ENCODE measurements around the gene TSHZ3. TPM values are rescaled to one million over a fixed set of nuclear protein-coding genes. Genes with fewer than 3 reads are reported as not detected.
A peak's percentile ranks its signal among the peaks of the same experiment; 100 is the strongest.

TSHZ3 gene
- total RNA-seq, 1 donor from 2014 or later = 3.0 TPM

DNA sequence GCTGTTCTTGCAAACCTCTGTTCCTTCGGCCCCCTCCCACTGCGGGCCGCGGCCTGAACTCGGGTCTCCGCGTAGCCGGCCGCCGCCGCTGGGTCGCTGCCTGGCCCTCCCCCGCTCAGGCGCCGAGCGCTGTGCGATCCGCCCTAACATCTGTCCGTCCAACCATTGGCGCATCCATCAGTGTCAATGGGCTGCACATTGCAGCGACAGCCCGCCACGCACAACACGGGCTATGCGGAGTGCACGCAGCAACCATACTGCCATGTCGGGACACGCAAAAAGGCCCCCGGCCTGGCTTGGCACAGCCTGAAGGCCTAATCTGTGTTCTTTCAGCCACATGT is 2.6 kb upstream of the TSHZ3 start:
- Mint-ChIP-seq H3K4me3 (peak overlapping the region; percentile 84), H3K27ac (ENCODE audit: unreplicated experiment) (no peak overlapping the region), H3K9me3 (no peaks in the 10 kb centered on the region), H3K4me1 (peaks cover 22% of the 10 kb centered on the region), H3K36me3 (ENCODE audit: low read depth) (no peaks in the 10 kb centered on the region), H3K27me3 (ENCODE audit: low read depth) (peaks cover 80% of the 10 kb centered on the region)
- no peak for DNase-seq (ENCODE audit: low read depth, low spot score)
- TF ChIP-seq, protein P1, sequence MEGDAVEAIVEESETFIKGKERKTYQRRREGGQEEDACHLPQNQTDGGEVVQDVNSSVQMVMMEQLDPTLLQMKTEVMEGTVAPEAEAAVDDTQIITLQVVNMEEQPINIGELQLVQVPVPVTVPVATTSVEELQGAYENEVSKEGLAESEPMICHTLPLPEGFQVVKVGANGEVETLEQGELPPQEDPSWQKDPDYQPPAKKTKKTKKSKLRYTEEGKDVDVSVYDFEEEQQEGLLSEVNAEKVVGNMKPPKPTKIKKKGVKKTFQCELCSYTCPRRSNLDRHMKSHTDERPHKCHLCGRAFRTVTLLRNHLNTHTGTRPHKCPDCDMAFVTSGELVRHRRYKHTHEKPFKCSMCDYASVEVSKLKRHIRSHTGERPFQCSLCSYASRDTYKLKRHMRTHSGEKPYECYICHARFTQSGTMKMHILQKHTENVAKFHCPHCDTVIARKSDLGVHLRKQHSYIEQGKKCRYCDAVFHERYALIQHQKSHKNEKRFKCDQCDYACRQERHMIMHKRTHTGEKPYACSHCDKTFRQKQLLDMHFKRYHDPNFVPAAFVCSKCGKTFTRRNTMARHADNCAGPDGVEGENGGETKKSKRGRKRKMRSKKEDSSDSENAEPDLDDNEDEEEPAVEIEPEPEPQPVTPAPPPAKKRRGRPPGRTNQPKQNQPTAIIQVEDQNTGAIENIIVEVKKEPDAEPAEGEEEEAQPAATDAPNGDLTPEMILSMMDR (conservative IDR thresholded peaks at IDR 0.05) = no peak

DNA sequence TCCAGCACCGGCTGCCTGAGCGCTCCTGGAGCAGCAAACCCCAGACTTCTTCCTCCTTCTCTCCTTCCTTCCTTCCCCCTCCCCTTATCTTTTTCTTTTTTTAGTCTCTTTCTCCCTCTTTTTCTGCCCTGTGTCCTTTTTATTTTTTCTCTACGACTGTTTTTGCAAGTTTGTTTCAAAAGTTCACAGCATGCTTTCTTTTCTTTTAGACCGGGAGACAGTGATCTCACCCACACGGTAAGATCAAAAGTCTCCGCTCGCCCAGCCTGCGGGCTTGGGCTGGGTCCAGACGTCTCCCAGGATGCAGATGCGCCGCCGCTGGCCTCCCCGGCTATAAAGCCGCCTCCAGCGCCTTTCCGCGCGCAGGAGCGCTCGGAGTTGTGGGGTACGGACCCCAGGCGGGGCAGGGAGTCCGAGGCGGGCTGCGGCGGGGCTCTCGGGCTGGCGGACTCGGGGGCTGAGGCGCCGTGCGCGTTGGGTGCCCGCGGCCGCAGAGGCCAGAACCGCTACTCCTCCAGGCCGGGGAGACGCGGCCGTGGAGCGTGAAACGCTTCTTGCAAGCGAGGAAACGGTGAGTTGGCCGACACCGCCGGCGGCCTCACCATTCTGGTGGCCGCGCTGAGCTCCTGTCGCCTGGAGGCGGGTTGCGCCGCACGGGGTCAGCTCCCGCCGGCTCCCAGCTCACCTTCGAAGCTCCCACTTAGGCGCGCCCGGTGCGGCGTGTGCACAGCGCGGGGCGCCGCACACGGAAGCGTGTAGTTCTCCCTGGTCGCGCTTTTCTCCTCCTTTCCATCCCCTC is 2.0 kb upstream of the TSHZ3 start:
- TF ChIP-seq, protein P1 (conservative IDR thresholded peaks at IDR 0.05) = no peak
- Mint-ChIP-seq H3K4me1 (peaks cover 22% of the 10 kb centered on the region), H3K4me3 (peak overlapping the region; percentile 98), H3K27me3 (ENCODE audit: low read depth) (peaks cover 80% of the 10 kb centered on the region), H3K9me3 (no peaks in the 10 kb centered on the region), H3K27ac (ENCODE audit: unreplicated experiment) (no peak overlapping the region), H3K36me3 (ENCODE audit: low read depth) (no peaks in the 10 kb centered on the region)
- no peak for DNase-seq (ENCODE audit: low read depth, low spot score)

DNA sequence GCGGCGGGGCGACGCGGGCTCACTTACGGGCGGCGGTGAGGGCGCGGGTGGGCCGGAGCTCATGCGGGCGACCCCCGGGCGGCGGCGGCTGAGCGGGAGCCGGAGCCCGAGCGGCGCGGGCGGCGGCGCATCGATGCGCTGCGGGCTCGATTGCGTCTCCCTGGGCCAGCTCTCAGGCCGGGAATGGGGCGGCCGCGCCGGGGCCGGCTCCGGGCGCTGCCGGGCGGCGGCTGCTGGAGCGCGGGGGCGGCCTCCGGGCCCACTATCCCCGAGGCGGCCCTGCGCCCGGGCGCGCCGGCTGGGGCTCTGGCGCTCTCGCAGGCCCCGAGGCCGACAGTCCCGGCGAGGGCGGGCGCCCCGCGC is 1.4 kb upstream of the TSHZ3 start:
- peak overlapping the region; percentile 98 for H3K4me3 Mint-ChIP-seq
- TF ChIP-seq, protein P1 (conservative IDR thresholded peaks at IDR 0.05) = no peak
- peak; percentile 41 for DNase-seq (ENCODE audit: low read depth, low spot score)
- H3K36me3 Mint-ChIP-seq (ENCODE audit: low read depth) = no peaks in the 10 kb centered on the region
- peaks cover 22% of the 10 kb centered on the region for H3K4me1 Mint-ChIP-seq
- H3K9me3 Mint-ChIP-seq = no peaks in the 10 kb centered on the region
- no peak overlapping the region for H3K27ac Mint-ChIP-seq (ENCODE audit: unreplicated experiment)
- H3K27me3 Mint-ChIP-seq (ENCODE audit: low read depth) = peaks cover 80% of the 10 kb centered on the region

DNA sequence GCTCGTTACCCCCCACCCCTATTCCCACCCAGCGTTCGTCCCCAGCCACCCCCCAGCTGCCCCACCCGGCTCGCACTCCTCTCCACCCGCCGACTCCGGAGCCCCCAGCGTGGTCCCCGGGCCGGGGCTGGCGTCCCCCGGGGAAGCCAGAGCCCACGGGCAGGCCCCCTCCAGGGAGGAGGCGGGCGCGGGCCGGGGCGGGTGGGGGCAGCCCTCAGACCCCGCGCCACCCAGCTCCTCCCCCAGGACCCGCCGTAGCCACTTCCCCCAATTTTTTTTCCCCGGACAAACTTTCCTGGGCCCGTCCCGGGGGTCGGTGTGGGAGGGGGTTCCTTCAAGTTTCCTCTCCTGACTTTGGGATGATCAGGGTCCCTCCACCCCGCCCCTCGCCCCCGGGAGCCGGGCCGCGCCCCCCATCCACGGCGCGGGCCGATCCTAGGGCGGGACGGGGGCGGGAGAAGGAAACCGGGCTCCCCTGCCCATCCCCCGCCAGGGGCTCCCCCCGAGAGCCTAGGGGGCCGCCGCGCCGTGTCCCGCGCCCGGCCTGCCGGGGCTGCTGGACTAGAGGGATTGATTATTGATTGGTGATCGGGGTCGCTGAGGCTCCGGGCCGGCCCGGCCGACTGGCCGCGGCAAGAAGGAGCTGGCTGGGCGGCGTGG is 927 bp upstream of the TSHZ3 start:
- DNase-seq (ENCODE audit: low read depth, low spot score) = no peak
- H3K4me3 Mint-ChIP-seq = no peak overlapping the region
- no peaks in the 10 kb centered on the region for H3K36me3 Mint-ChIP-seq (ENCODE audit: low read depth)
- H3K27ac Mint-ChIP-seq (ENCODE audit: unreplicated experiment) = no peak overlapping the region
- TF ChIP-seq, protein P1 (conservative IDR thresholded peaks at IDR 0.05) = no peak
- peaks cover 22% of the 10 kb centered on the region for H3K4me1 Mint-ChIP-seq
- peaks cover 80% of the 10 kb centered on the region for H3K27me3 Mint-ChIP-seq (ENCODE audit: low read depth)
- H3K9me3 Mint-ChIP-seq = no peaks in the 10 kb centered on the region

DNA sequence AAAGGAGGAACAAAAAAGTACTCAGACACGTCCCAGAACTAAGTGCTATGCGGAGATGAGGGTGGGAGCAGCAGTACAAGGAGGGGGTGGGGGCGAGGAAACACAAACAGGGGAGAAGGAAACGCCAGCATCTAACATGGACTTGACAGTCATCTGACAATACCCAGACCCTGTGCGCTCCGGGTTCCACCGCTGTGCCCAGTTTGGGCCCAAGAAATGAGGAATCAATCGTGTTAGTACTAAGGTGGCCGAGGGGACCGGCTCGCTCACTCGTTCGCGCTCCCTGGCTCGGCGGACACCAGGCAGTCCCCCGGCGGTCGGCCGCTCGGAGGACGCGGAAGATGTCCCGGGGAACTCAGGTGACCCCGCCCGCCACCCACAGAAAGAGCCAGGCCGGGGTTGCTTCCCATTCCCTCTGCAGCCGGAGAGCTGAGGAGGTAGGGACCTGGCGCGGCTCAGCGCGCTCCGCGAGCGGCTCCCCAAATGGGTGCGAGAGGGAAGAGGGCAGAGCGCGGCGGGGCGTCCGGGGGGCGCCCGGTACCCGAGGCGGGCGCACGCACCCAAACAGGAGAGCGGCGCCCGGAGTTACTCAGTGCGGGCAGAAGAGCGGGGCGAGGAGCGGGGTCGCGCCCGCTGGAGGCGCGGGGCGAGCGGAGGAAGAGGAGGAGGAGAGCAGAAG is 616 bp downstream of the TSHZ3 start:
- Mint-ChIP-seq H3K27me3 (ENCODE audit: low read depth) (peaks cover 80% of the 10 kb centered on the region), H3K27ac (ENCODE audit: unreplicated experiment) (no peak overlapping the region), H3K4me1 (peaks cover 22% of the 10 kb centered on the region), H3K36me3 (ENCODE audit: low read depth) (no peaks in the 10 kb centered on the region), H3K4me3 (peak overlapping the region; percentile 90), H3K9me3 (no peaks in the 10 kb centered on the region)
- DNase-seq (ENCODE audit: low read depth, low spot score) = no peak
- TF ChIP-seq, protein P1 (conservative IDR thresholded peaks at IDR 0.05) = no peak
